ENCODE measurements around the gene SH3PXD2A. TPM values are rescaled to one million over a fixed set of nuclear protein-coding genes. Genes with fewer than 3 reads are reported as not detected.

SH3PXD2A gene
- total and polyA plus RNA-seq, 2 experiments from 2014 or later = 1.8 to 5.0 TPM

- TF ChIP-seq ZNF462 (CRISPR knock-in tag; IDR thresholded peaks at IDR 0.05) (no peak), ZNF114 (CRISPR knock-in tag; IDR thresholded peaks at IDR 0.05) (no peak), EZH2phosphoT487 (IDR thresholded peaks at IDR 0.05; ENCODE audit: unreplicated experiment) (no peak), NANOG (IDR thresholded peaks at IDR 0.05; ENCODE audit: borderline replicate concordance) (no peak), STAT1 (IDR thresholded peaks at IDR 0.05; ENCODE audit: unreplicated experiment) (no peak), ETS1 (IDR thresholded peaks at IDR 0.05) (no peak), CREB1 (CRISPR knock-in tag; IDR thresholded peaks at IDR 0.05; ENCODE audit: low read depth) (no peak)
These were observed 38.9 kb downstream of the SH3PXD2A start (continued) for GRCh38 chr10:103816431-103816830.

GRCh38 chr10:103814626-103815370 is 40.6 kb downstream of the SH3PXD2A start:
- no peak overlapping the region for H3K4me3 Mint-ChIP-seq
- no peak overlapping the region for H3K4me2 ChIP-seq
- ATAC-seq (no peak), DNase-seq (ENCODE audit: low spot score) (no peak)
- no peak overlapping the region for H3K4me3 ChIP-seq
- H3K27ac Mint-ChIP-seq = no peak overlapping the region
- H3K79me2 ChIP-seq (replicated peaks; ENCODE audit: insufficient read depth) = no peaks in the 10 kb centered on the region
- H3K27ac ChIP-seq (ENCODE audit: low read depth) = no peak overlapping the region
- no peaks in the 10 kb centered on the region for H4K20me1 ChIP-seq (replicated peaks; ENCODE audit: insufficient read depth)
- H3K36me3 Mint-ChIP-seq (ENCODE audit: low read depth) = no peaks in the 10 kb centered on the region
- H2AFZ ChIP-seq = no peak overlapping the region
- no peaks in the 10 kb centered on the region for H3K9me3 Mint-ChIP-seq
- no peaks in the 10 kb centered on the region for H3K9me2 ChIP-seq (ENCODE audit: insufficient read depth)
- H3K4me1 ChIP-seq (ENCODE audit: insufficient read depth) = no peaks in the 10 kb centered on the region
- H3K36me3 ChIP-seq (ENCODE audit: insufficient read depth) = no peaks in the 10 kb centered on the region
- TF ChIP-seq POLR2AphosphoS5 (IDR thresholded peaks at IDR 0.05; ENCODE audit: low read depth) = no peak
- no peak for TF ChIP-seq ZNF331 (CRISPR knock-in tag; IDR thresholded peaks at IDR 0.05; ENCODE audit: low read depth)
- TF ChIP-seq CTCF (conservative IDR thresholded peaks at IDR 0.05; ENCODE audit: low read depth in 2 of 2) = no peak
- no peak for TF ChIP-seq CREB1 (CRISPR knock-in tag; IDR thresholded peaks at IDR 0.05; ENCODE audit: low read depth)
- no peaks in the 10 kb centered on the region for H3K27me3 ChIP-seq (ENCODE audit: insufficient read depth)
- peaks cover 11% of the 10 kb centered on the region for H3K4me1 Mint-ChIP-seq
- peaks cover 8% of the 10 kb centered on the region for H3K27me3 Mint-ChIP-seq (ENCODE audit: insufficient read depth, low read depth, poor library complexity)
- H3F3A ChIP-seq (replicated peaks; ENCODE audit: low read depth) = no peaks in the 10 kb centered on the region
